ENCODE results near the gene CD79B.

- TF ChIP-seq POLR2AphosphoS5 (IDR thresholded peaks at IDR 0.05; ENCODE audit: low read depth, low read length) = no peak
- TF ChIP-seq TAF1 (IDR thresholded peaks at IDR 0.05; ENCODE audit: low read depth, low read length) = no peak
- no peak for TF ChIP-seq POLR2A (IDR thresholded peaks at IDR 0.05; ENCODE audit: low read depth, low read length)
Observed at GRCh38 chr17:63941751-63942150, 9.6 kb upstream of the CD79B start.

All from GM12891 (cell line).